ENCODE measurements around the gene CARMIL1. TPM values are rescaled to one million over a fixed set of nuclear protein-coding genes. Genes with fewer than 3 reads are reported as not detected.

CARMIL1 gene
- total RNA-seq, 1 donor from 2014 or later: 19.1 TPM

- Mint-ChIP-seq H3K27ac (ENCODE audit: unreplicated experiment) (no peak overlapping the region), H3K36me3 (ENCODE audit: low read depth, unreplicated experiment) (no peaks in the 10 kb centered on the region), H3K4me3 (ENCODE audit: unreplicated experiment) (no peak overlapping the region), H3K27me3 (ENCODE audit: low read depth, unreplicated experiment) (no peaks in the 10 kb centered on the region), H3K4me1 (ENCODE audit: low read depth, unreplicated experiment) (peaks cover 31% of the 10 kb centered on the region), H3K9me3 (ENCODE audit: unreplicated experiment) (no peaks in the 10 kb centered on the region)
- Histone ChIP-seq H3K36me3 (ENCODE audit: insufficient read depth, low read length) (no peaks in the 10 kb centered on the region), H3K9ac (ENCODE audit: low read length) (no peak overlapping the region), H3K27ac (ENCODE audit: low read depth, low read length) (no peak overlapping the region), H2AFZ (ENCODE audit: low read depth, low read length) (no peak overlapping the region), H3K4me1 (ENCODE audit: insufficient read depth, low read length) (no peaks in the 10 kb centered on the region), H4K20me1 (ENCODE audit: insufficient read depth, low read length) (no peaks in the 10 kb centered on the region), H3K4me2 (ENCODE audit: low read length) (no peak overlapping the region), H3K9me3 (ENCODE audit: insufficient read depth, low read depth, low read length) (no peaks in the 10 kb centered on the region), H3K27me3 (ENCODE audit: insufficient read depth, low read length) (no peaks in the 10 kb centered on the region), H3K79me2 (ENCODE audit: insufficient read depth, low read length) (no peaks in the 10 kb centered on the region), H3K4me3 (ENCODE audit: insufficient read depth, low read depth, low read length) (no peak overlapping the region)
- DNase-seq (ENCODE audit: low read depth): no peak
- TF ChIP-seq EZH2 (IDR thresholded peaks at IDR 0.05; ENCODE audit: insufficient read depth, low read length) (no peak), CTCF (IDR thresholded peaks at IDR 0.05; ENCODE audit: insufficient read depth, low read depth, low read length) (no peak)
- no peak for FAIRE-seq
Measured at GRCh38 chr6:25414168-25414567, 135.0 kb downstream of the CARMIL1 start.

GRCh38 chr6:25414755-25415154 is 135.6 kb downstream of the CARMIL1 start:
- H3K27me3 Mint-ChIP-seq (ENCODE audit: low read depth, unreplicated experiment): no peaks in the 10 kb centered on the region
- Histone ChIP-seq H3K27me3 (ENCODE audit: insufficient read depth, low read length) (no peaks in the 10 kb centered on the region), H3K9me3 (ENCODE audit: insufficient read depth, low read depth, low read length) (no peaks in the 10 kb centered on the region), H3K4me3 (ENCODE audit: insufficient read depth, low read depth, low read length) (no peak overlapping the region), H2AFZ (ENCODE audit: low read depth, low read length) (no peak overlapping the region), H3K4me2 (ENCODE audit: low read length) (no peak overlapping the region), H4K20me1 (ENCODE audit: insufficient read depth, low read length) (no peaks in the 10 kb centered on the region), H3K27ac (ENCODE audit: low read depth, low read length) (no peak overlapping the region), H3K4me1 (ENCODE audit: insufficient read depth, low read length) (no peaks in the 10 kb centered on the region), H3K36me3 (ENCODE audit: insufficient read depth, low read length) (no peaks in the 10 kb centered on the region), H3K9ac (ENCODE audit: low read length) (no peak overlapping the region), H3K79me2 (ENCODE audit: insufficient read depth, low read length) (no peaks in the 10 kb centered on the region)
- H3K4me3 Mint-ChIP-seq (ENCODE audit: unreplicated experiment): no peak overlapping the region
- H3K27ac Mint-ChIP-seq (ENCODE audit: unreplicated experiment): no peak overlapping the region
- no peak for DNase-seq (ENCODE audit: low read depth)
- no peak for TF ChIP-seq EZH2 (IDR thresholded peaks at IDR 0.05; ENCODE audit: insufficient read depth, low read length)
- no peak for TF ChIP-seq CTCF (IDR thresholded peaks at IDR 0.05; ENCODE audit: insufficient read depth, low read depth, low read length)
- FAIRE-seq: no peak
- H3K36me3 Mint-ChIP-seq (ENCODE audit: low read depth, unreplicated experiment): no peaks in the 10 kb centered on the region
- peaks cover 2% of the 10 kb centered on the region for H3K9me3 Mint-ChIP-seq (ENCODE audit: unreplicated experiment)
- peaks cover 31% of the 10 kb centered on the region for H3K4me1 Mint-ChIP-seq (ENCODE audit: low read depth, unreplicated experiment)

- DNase-seq (ENCODE audit: low read depth) (no peak), FAIRE-seq (no peak)
- Mint-ChIP-seq H3K4me1 (ENCODE audit: low read depth, unreplicated experiment) (peaks cover 31% of the 10 kb centered on the region), H3K27ac (ENCODE audit: unreplicated experiment) (no peak overlapping the region), H3K36me3 (ENCODE audit: low read depth, unreplicated experiment) (peaks cover 3% of the 10 kb centered on the region), H3K9me3 (ENCODE audit: unreplicated experiment) (peaks cover 7% of the 10 kb centered on the region), H3K27me3 (ENCODE audit: low read depth, unreplicated experiment) (no peaks in the 10 kb centered on the region), H3K4me3 (ENCODE audit: unreplicated experiment) (no peak overlapping the region)
- Histone ChIP-seq H3K4me1 (ENCODE audit: insufficient read depth, low read length) (no peaks in the 10 kb centered on the region), H2AFZ (ENCODE audit: low read depth, low read length) (no peak overlapping the region), H3K4me2 (ENCODE audit: low read length) (no peak overlapping the region), H3K36me3 (ENCODE audit: insufficient read depth, low read length) (no peaks in the 10 kb centered on the region), H3K9ac (ENCODE audit: low read length) (no peak overlapping the region), H3K27me3 (ENCODE audit: insufficient read depth, low read length) (no peaks in the 10 kb centered on the region), H3K9me3 (ENCODE audit: insufficient read depth, low read depth, low read length) (no peaks in the 10 kb centered on the region), H3K4me3 (ENCODE audit: insufficient read depth, low read depth, low read length) (no peak overlapping the region), H3K27ac (ENCODE audit: low read depth, low read length) (no peak overlapping the region), H4K20me1 (ENCODE audit: insufficient read depth, low read length) (no peaks in the 10 kb centered on the region), H3K79me2 (ENCODE audit: insufficient read depth, low read length) (no peaks in the 10 kb centered on the region)
- TF ChIP-seq CTCF (IDR thresholded peaks at IDR 0.05; ENCODE audit: insufficient read depth, low read depth, low read length): no peak
- TF ChIP-seq EZH2 (IDR thresholded peaks at IDR 0.05; ENCODE audit: insufficient read depth, low read length): no peak
Measured at GRCh38 chr6:25415274-25415673, 136.1 kb downstream of the CARMIL1 start.

All from astrocyte (in vitro differentiated cells and primary cell).